ENCODE data around the gene ADAMTS18.
"Not testable (repeated sequence)": the region's sequence is repeated elsewhere in the genome, so short reads cannot be mapped to it uniquely, and the experiment has no call there.

The ADAMTS18 gene

GRCh38 chr16:77290451-77291115, 144.3 kb downstream of the ADAMTS18 start:
- H3K36me3 Mint-ChIP-seq (ENCODE audit: low read depth), result no peaks in the 10 kb centered on the region
- peaks cover 10% of the 10 kb centered on the region for H3K27me3 Mint-ChIP-seq (ENCODE audit: low read depth)
- H3K4me3 Mint-ChIP-seq, result no peak overlapping the region
- H3K27ac Mint-ChIP-seq, result no peak overlapping the region
- H3K9me3 Mint-ChIP-seq, result no peaks in the 10 kb centered on the region
- no peak for TF ChIP-seq CTCF (IDR thresholded peaks at IDR 0.05; ENCODE audit: unreplicated experiment in 3 of 3)
- no peaks in the 10 kb centered on the region for H3K4me1 Mint-ChIP-seq

GRCh38 chr16:77289331-77289809, 145.5 kb downstream of the ADAMTS18 start:
- Mint-ChIP-seq H3K36me3 (ENCODE audit: low read depth) (no peaks in the 10 kb centered on the region), H3K4me3 (no peak overlapping the region), H3K9me3 (no peaks in the 10 kb centered on the region), H3K27me3 (ENCODE audit: low read depth) (peaks cover 10% of the 10 kb centered on the region), H3K27ac (no peak overlapping the region), H3K4me1 (no peaks in the 10 kb centered on the region)
- TF ChIP-seq CTCF (IDR thresholded peaks at IDR 0.05; ENCODE audit: unreplicated experiment in 3 of 3), result no peak

- no peaks in the 10 kb centered on the region for H3K4me1 Mint-ChIP-seq
- no peak overlapping the region for H3K27ac Mint-ChIP-seq
- no peaks in the 10 kb centered on the region for H3K9me3 Mint-ChIP-seq
- peaks cover 10% of the 10 kb centered on the region for H3K27me3 Mint-ChIP-seq (ENCODE audit: low read depth)
- TF ChIP-seq CTCF (IDR thresholded peaks at IDR 0.05; ENCODE audit: unreplicated experiment in 3 of 3), result no peak
- no peak overlapping the region for H3K4me3 Mint-ChIP-seq
- no peaks in the 10 kb centered on the region for H3K36me3 Mint-ChIP-seq (ENCODE audit: low read depth)
Measured at GRCh38 chr16:77288222-77288621, 146.6 kb downstream of the ADAMTS18 start.

- no peaks in the 10 kb centered on the region for H3K4me1 Mint-ChIP-seq
Measured at GRCh38 chr16:77285676-77286075, 149.2 kb downstream of the ADAMTS18 start.

DNA sequence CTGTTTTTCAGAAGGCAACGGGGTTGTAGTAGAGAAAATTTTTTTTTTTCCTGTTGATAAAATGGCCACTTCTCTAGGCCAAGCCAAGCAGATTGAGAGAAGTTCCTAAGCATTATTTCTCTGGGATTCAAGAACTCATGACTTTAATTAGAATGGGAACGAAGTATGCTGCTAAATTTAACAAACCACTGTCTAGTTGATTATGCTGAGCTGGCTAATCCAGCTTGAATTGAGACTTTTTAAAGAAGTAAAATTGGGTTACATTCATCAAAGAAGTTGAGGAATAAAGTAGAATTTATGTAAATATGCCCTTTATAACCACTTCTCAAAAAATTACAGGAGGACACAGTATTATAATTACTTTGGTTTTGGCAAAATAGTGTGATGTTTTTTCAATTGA, 152.5 kb downstream of the ADAMTS18 start:
- H3K4me3 Mint-ChIP-seq, result no peak overlapping the region

More at GRCh38 chr16:77285676-77286075, 149.2 kb downstream of the ADAMTS18 start:
- Mint-ChIP-seq H3K4me3 (no peak overlapping the region), H3K27ac (no peak overlapping the region), H3K9me3 (no peaks in the 10 kb centered on the region), H3K36me3 (ENCODE audit: low read depth) (no peaks in the 10 kb centered on the region), H3K27me3 (ENCODE audit: low read depth) (no peaks in the 10 kb centered on the region)
- no peak for TF ChIP-seq CTCF (IDR thresholded peaks at IDR 0.05; ENCODE audit: unreplicated experiment in 3 of 3)

GRCh38 chr16:77279316-77279715, 155.5 kb downstream of the ADAMTS18 start:
- not testable (repeated sequence) for H3K4me3 Mint-ChIP-seq; H3K36me3 Mint-ChIP-seq (ENCODE audit: low read depth); H3K27ac Mint-ChIP-seq; H3K27me3 Mint-ChIP-seq (ENCODE audit: low read depth); H3K4me1 Mint-ChIP-seq; H3K9me3 Mint-ChIP-seq

More for the DNA sequence above, 152.5 kb downstream of the ADAMTS18 start:
- Mint-ChIP-seq H3K27me3 (ENCODE audit: low read depth) (no peaks in the 10 kb centered on the region), H3K9me3 (no peaks in the 10 kb centered on the region), H3K4me1 (no peaks in the 10 kb centered on the region), H3K27ac (no peak overlapping the region), H3K36me3 (ENCODE audit: low read depth) (no peaks in the 10 kb centered on the region)
- TF ChIP-seq CTCF (IDR thresholded peaks at IDR 0.05; ENCODE audit: unreplicated experiment in 3 of 3), result no peak
